Peyer's patch (tissue), 4 donors: Measurements from ENCODE around the gene PLA2G2A.

ENCODE experiments used
- POLR2A ChIP-seq, 2 donors: fragments of 450-650 bp; IDR thresholded peaks; one replicate each; pipeline ENCODE4 v1.5.1; 2017; ENCODE audit warnings: antibody characterized with exemption in 2 of 2, mild to moderate bottlenecking in 2 of 2, moderate library complexity in 2 of 2
- TF ChIP-seq, protein P1 (sequence below), 6 experiments: fragments of 450-650 bp in 4 of 6; fragments of 200-600 bp in 2 of 6; sonication (generic) in 1 of 6; IDR thresholded peaks; one replicate each; pipeline ENCODE4 v1.5.1; 2017 to 2019; ENCODE audit warnings: antibody characterized with exemption in 6 of 6, mild to moderate bottlenecking in 3 of 6, moderate library complexity in 1 of 6

DNA sequence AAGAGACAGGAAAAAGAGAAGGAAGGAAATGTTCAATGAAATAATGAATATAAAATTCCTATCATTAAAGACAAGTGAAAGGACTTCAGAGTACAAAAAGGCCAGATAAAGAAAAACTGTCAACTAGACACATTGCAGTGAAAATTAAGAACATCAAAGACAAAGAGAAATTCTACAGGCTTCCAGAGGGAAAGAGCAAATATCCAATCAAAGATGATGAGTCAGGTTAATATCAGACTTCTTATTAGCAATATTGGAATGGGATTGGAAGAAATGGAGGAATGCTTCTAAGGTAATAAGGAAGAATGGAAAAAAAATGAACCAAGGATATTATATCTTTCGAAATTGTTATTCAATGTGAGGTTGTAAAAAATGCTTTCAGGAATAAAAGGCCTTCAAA is 7.8 kb downstream of the PLA2G2A start:
- TF ChIP-seq, protein P1, sequence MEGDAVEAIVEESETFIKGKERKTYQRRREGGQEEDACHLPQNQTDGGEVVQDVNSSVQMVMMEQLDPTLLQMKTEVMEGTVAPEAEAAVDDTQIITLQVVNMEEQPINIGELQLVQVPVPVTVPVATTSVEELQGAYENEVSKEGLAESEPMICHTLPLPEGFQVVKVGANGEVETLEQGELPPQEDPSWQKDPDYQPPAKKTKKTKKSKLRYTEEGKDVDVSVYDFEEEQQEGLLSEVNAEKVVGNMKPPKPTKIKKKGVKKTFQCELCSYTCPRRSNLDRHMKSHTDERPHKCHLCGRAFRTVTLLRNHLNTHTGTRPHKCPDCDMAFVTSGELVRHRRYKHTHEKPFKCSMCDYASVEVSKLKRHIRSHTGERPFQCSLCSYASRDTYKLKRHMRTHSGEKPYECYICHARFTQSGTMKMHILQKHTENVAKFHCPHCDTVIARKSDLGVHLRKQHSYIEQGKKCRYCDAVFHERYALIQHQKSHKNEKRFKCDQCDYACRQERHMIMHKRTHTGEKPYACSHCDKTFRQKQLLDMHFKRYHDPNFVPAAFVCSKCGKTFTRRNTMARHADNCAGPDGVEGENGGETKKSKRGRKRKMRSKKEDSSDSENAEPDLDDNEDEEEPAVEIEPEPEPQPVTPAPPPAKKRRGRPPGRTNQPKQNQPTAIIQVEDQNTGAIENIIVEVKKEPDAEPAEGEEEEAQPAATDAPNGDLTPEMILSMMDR (IDR thresholded peaks at IDR 0.05): no peak
- TF ChIP-seq POLR2A (IDR thresholded peaks at IDR 0.05): no peak
